T-helper 9 cell (primary cell): Measurements from ENCODE around the gene FAM111B.
A peak's percentile ranks its signal among the peaks of the same experiment; 100 is the strongest.
"Not testable (repeated sequence)": the region's sequence is repeated elsewhere in the genome, so short reads cannot be mapped to it uniquely, and the experiment has no call there.

Experiments used
- DNase-seq: peaks from one replicate; pipeline ENCODE4 v3.0.0-alpha.2; 2020
- total RNA-seq, 2 donors: gene quantifications; one replicate each; lab custom pipeline; 2026; lab: John Stamatoyannopoulos, UW

Gene FAM111B
- 0.70 to 1.4 reads per million in 2 donors for total RNA-seq

- peak; percentile 28 for DNase-seq
These were observed at the start of gene FAM111B for GRCh38 chr11:59106363-59107336. FAM111B (plus strand) TSS chr11:59107237; CDS start chr11:59109626, 2,389 bp downstream.

GRCh38 chr11:59058120-59059033 lies 48.7 kb upstream of the FAM111B start:
- peak; percentile 75 for DNase-seq

GRCh38 chr11:59060096-59060495 lies 46.9 kb upstream of the FAM111B start:
- DNase-seq = not testable (repeated sequence)

GRCh38 chr11:59062602-59063529 lies 44.2 kb upstream of the FAM111B start:
- DNase-seq = no peak

- DNase-seq = not testable (repeated sequence)
These were observed 42.9 kb upstream of the FAM111B start for GRCh38 chr11:59063996-59064727.

- DNase-seq = no peak
These were observed 38.0 kb upstream of the FAM111B start for GRCh38 chr11:59069087-59069486.

GRCh38 chr11:59076876-59077571 lies 30.0 kb upstream of the FAM111B start:
- no peak for DNase-seq

- no peak for DNase-seq
These were observed 28.6 kb upstream of the FAM111B start for GRCh38 chr11:59078435-59078834.

- DNase-seq = no peak
These were observed 28.0 kb upstream of the FAM111B start for GRCh38 chr11:59079086-59079485.

- not testable (repeated sequence) for DNase-seq
These were observed 26.6 kb upstream of the FAM111B start for GRCh38 chr11:59080421-59080820.

GRCh38 chr11:59081430-59082020 lies 25.5 kb upstream of the FAM111B start:
- DNase-seq = not testable (repeated sequence)

- DNase-seq = not testable (repeated sequence)
These were observed 21.0 kb upstream of the FAM111B start, which contains the start of gene GLYATL1B for GRCh38 chr11:59086007-59086406. GLYATL1B (plus strand) TSS chr11:59086307; CDS start chr11:59086307, 0 bp downstream.

- DNase-seq = no peak
These were observed 18.9 kb upstream of the FAM111B start for GRCh38 chr11:59088162-59088561.

GRCh38 chr11:59093576-59093975 lies 13.5 kb upstream of the FAM111B start:
- DNase-seq = not testable (repeated sequence)

GRCh38 chr11:59095225-59095624 lies 11.8 kb upstream of the FAM111B start:
- not testable (repeated sequence) for DNase-seq

- DNase-seq = not testable (repeated sequence)
These were observed 11.0 kb upstream of the FAM111B start for GRCh38 chr11:59095972-59096575.

- DNase-seq = peak; percentile 58
These were observed 9.8 kb upstream of the FAM111B start for GRCh38 chr11:59097113-59097708.

- not testable (repeated sequence) for DNase-seq
These were observed 9.1 kb upstream of the FAM111B start for GRCh38 chr11:59097938-59098337.

- DNase-seq = peak; percentile 27
These were observed 4.7 kb upstream of the FAM111B start for GRCh38 chr11:59102259-59102765.
